Left ventricle myocardium superior (tissue), 1 donor: ENCODE results near the gene TSHZ3. TPM values are rescaled to one million over a fixed set of nuclear protein-coding genes. Genes with fewer than 3 reads are reported as not detected.

Source experiments
- ATAC-seq: fragments of 200-7000 bp; cut with Tn5 transposase; one replicate; pipeline ENCODE4 v1.9.1; 2020; ENCODE audit warnings: mild to moderate bottlenecking, moderate library complexity
- DNase-seq: peaks from one replicate; pipeline ENCODE4 v3.0.0-alpha.2; 2020
- intact Hi-C: fragments of 100-400 bp; cut with micrococcal nuclease; formaldehyde crosslinking; loops from one replicate; pipeline ENCODE4 v1.11.0; 2022
- total RNA-seq: library from RNA; stranded (reverse); fragmentation: NEBNext Ultra II Directional; extraction: Animal tissue kit (Norgen Biotek cat#: 25700); gene quantifications from one replicate; pipeline ENCODE4 v1.2.1, GENCODE V29; 2021
- donor health status: DM: no; HTN: yes; CAD: no; lungs with severe emphysema.

TSHZ3 gene
- total RNA-seq, 1 donor from 2014 or later = 2.6 TPM

GRCh38 chr19:31255831-31256592 lies 93.2 kb downstream of the TSHZ3 start:
- no peak for ATAC-seq
- no peak for DNase-seq
- intact Hi-C loops = no loop called here

DNA sequence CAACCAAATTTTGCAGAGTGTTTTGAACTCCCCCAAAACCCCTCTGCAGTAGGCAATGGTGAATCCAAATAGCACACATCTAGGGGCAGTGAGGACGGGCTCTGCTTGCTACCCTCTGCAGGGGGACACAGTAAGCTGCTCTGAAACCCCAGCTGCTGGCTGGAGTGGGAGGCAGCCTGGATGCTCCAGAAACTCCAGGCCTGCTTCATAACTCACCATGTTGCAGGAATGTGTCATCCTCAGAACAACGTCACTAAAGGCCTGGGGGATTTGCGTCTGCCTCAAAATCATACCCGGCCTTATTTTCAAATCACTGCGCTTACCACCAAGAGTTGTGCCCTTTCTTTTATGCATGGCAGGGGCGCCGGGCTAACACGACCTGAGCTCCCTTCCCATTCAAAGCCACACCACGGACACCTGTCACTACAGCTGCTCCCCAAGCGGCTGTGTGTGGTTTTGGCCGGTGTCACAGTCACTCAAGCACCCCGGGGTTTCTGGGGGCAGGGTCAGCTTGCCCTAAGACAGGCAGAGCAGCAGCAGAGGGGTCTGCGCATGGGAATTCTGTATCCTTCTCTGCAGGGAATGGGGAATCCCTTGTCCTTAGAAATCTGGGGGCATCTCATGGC lies 93.9 kb downstream of the TSHZ3 start:
- no peak for ATAC-seq
- intact Hi-C loops = no loop called here
- DNase-seq = no peak

DNA sequence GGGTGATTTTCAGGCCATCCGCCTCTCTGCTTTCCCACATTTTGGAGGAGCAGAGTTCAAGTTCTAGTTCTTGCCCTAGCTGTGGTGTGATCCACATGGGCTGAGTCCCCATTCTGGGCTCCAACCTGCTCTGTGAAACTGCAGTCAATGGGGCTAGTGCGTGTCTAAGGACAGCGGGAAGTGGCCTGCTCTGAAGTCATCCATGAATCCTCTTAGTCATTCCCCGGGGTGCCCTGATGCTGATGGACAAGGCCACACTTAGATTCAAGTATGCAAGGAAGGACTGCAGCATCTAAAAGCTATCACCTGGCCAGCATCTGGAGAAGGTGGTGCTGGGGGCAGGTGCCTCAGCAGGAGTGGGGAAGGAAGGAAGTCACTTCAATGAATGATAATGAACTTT lies 94.6 kb downstream of the TSHZ3 start:
- no peak for DNase-seq
- no peak for ATAC-seq
- intact Hi-C loops = no loop called here

- intact Hi-C loops = no loop called here
- peak; percentile 21 for ATAC-seq
- no peak for DNase-seq
Observed at GRCh38 chr19:31254180-31254551, 95.1 kb downstream of the TSHZ3 start.

GRCh38 chr19:31253526-31254179 lies 95.6 kb downstream of the TSHZ3 start:
- intact Hi-C loops = no loop called here
- ATAC-seq (no peak), DNase-seq (no peak)

DNA sequence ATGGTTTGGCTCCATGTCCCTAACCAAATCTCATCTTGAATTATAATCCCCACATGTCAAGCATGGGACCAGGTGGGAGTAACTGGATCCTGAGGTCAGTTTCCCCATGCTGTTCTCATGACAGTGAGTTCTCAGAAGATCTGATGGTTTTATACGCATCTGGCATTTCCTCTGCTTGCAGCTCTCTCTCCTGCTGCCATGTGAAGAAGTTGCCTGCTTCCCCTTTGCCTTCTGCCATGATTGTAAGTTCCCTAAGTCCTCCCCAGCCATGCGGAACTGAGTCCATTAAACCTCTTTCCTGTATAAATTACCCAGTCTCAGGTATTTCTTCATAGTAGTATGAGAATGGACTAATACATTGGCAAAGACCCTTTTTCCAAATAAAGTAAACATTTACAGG lies 96.8 kb downstream of the TSHZ3 start:
- intact Hi-C loops = no loop called here
- no peak for DNase-seq

DNA sequence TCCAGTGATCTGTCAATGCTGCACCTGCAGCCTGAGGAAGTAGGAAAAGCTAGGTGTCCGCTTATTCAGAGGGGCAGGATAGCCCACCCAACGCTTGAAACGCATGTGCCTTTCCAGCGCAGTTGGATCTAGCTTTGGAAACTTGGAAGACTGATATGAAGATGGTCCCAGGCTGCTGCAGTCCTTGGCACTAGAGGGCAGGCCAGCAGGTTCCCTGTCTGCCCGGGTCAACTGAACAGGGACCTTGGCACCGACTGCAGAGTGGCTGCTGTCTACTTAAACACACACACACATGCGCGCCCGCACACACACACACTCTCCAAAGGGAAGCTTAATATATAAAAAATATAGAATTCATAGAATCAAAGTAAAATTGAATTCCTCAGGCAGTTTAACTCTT lies 100.0 kb downstream of the TSHZ3 start:
- ATAC-seq (no peak), DNase-seq (no peak)
- intact Hi-C loops = no loop called here

More for the DNA sequence above, 96.8 kb downstream of the TSHZ3 start:
- ATAC-seq = no peak

- ATAC-seq = no peak
Observed at GRCh38 chr19:31235806-31236205, 113.4 kb downstream of the TSHZ3 start.

DNA sequence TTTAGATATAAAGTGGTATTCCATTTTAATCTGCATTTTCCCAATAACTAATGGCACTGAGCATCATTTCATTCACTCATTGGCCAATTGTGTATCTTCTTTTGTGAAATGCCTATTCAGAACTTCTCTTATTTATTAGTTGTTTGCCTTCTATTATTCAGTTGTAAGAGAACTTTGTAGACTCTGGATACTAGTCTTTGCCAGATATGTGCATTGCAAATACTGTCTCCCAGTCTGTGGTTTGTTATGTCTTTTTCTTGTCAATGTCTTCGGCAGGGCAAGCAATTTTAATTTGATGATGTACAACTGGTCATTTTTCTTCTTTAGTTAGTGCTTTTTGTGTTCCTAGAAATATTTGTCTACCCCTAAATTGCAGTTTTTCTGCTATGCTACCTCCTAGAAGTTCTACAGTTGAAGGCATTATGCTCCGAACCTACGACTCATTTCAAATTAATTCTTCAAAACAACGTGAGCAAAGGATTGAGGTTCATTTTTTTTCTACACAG lies 115.9 kb downstream of the TSHZ3 start:
- intact Hi-C loops = no loop called here
- ATAC-seq (no peak), DNase-seq (no peak)

More at GRCh38 chr19:31235806-31236205, 113.4 kb downstream of the TSHZ3 start:
- DNase-seq = no peak
- intact Hi-C loops = no loop called here

GRCh38 chr19:31232871-31233270 lies 116.4 kb downstream of the TSHZ3 start:
- intact Hi-C loops = no loop called here
- no peak for ATAC-seq

DNA sequence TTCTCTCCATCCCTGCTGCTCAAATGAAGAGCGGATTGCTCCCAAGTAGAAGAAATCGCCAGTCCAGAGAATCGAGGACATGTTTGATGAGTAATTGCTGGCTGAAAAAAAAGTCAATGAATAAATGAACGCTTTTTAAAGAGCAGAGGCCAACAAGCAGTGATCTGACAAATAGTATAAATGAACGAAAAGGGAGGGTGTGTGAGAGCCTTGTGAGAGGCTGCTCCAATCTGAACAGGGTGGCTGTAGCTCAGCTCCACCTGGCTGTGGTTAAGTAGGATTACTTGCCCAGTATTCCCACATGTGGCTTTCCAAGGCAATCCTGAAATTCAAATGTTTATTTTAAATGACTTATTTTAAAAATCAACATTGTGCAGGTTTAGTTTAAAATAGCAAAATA lies 117.1 kb downstream of the TSHZ3 start:
- intact Hi-C loops = no loop called here
- no peak for ATAC-seq

More at GRCh38 chr19:31232871-31233270, 116.4 kb downstream of the TSHZ3 start:
- DNase-seq = no peak

DNA sequence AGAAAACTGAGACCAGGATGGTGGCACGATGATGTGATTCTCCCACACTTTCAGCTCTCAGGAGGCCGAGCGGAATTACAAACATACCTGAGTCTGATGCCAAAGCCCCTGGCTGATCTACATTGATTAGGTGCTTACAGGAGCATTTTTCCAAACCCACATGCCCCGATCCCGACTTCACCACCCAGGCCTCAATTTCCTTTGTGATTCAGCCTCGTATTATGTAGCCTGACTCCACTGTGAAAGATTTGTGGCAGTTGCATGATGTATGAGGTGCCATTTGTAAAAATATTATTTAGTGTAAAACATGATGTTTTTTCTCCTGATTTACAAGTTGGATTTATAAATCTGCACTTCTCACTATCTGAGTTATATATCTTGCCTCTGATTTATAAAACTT lies 118.0 kb downstream of the TSHZ3 start:
- intact Hi-C loops = no loop called here
- DNase-seq (no peak), ATAC-seq (no peak)

More for the DNA sequence above, 117.1 kb downstream of the TSHZ3 start:
- no peak for DNase-seq

- ATAC-seq (no peak), DNase-seq (no peak)
- intact Hi-C loops = no loop called here
Observed at GRCh38 chr19:31226151-31226935, 122.9 kb downstream of the TSHZ3 start.
